ENCODE measurements around the gene SMCO2. TPM values are rescaled to one million over a fixed set of nuclear protein-coding genes. Genes with fewer than 3 reads are reported as not detected.

The SMCO2 gene
- total RNA-seq, 1 experiment from 2014 or later, result not detected

GRCh38 chr12:27455589-27455988 lies 9.1 kb downstream of the SMCO2 start:
- H3K4me2 ChIP-seq (ENCODE audit: low read length), result no peak overlapping the region
- no peak overlapping the region for H2AFZ ChIP-seq (ENCODE audit: low read depth, low read length, poor library complexity, severe bottlenecking)
- no TSS peak for BruUV-seq (replicated peaks)
- no peaks in the 10 kb centered on the region for H3K27me3 ChIP-seq (ENCODE audit: insufficient read depth, low read length)
- no peak overlapping the region for H3K4me3 ChIP-seq (replicated peaks in 1 of 2; ENCODE audit: low read depth in 1 of 2, low read length in 2 of 2)
- RAD21 ChIA-PET (ENCODE audit: low non-redundant PET in 1 of 2, low total read pairs in 2 of 2, uncharacterized antibody in 2 of 2, unreplicated experiment in 2 of 2), result no interaction called here
- DNase-seq (ENCODE audit: low read depth, low spot score) (no peak), ATAC-seq (no peak)
- H3K79me2 ChIP-seq (ENCODE audit: insufficient read depth, low read length), result no peaks in the 10 kb centered on the region
- no peaks in the 10 kb centered on the region for H4K20me1 ChIP-seq (ENCODE audit: insufficient read depth)
- TF ChIP-seq ELF1 (IDR thresholded peaks at IDR 0.05; ENCODE audit: borderline replicate concordance, low read depth) (no peak), CBX3 (IDR thresholded peaks at IDR 0.05; ENCODE audit: low read depth) (no peak), ZFX (IDR thresholded peaks at IDR 0.05) (no peak), ZBTB33 (IDR thresholded peaks at IDR 0.05; ENCODE audit: extremely low read depth, insufficient replicate concordance, low read length) (no peak), SRF (IDR thresholded peaks at IDR 0.05; ENCODE audit: low read depth) (no peak), SP1 (IDR thresholded peaks at IDR 0.05; ENCODE audit: low read depth) (no peak), CEBPB (IDR thresholded peaks at IDR 0.05; ENCODE audit: low read depth) (no peak), REST (IDR thresholded peaks at IDR 0.05; ENCODE audit: low read depth) (no peak), FOSL1 (IDR thresholded peaks at IDR 0.05; ENCODE audit: low read depth) (no peak), ZNF274 (IDR thresholded peaks at IDR 0.05; ENCODE audit: low read depth, low read length) (no peak), ATF3 (IDR thresholded peaks at IDR 0.05) (no peak), CTCF (IDR thresholded peaks at IDR 0.05 in 2 of 3, conservative IDR thresholded peaks at IDR 0.05 in 1 of 3; ENCODE audit: borderline replicate concordance in 1 of 3, insufficient read depth in 1 of 3, low read depth in 2 of 3, low read length in 2 of 3) (no peak), EZH2phosphoT487 (IDR thresholded peaks at IDR 0.05; ENCODE audit: borderline replicate concordance) (no peak), EGR1 (IDR thresholded peaks at IDR 0.05; ENCODE audit: low read depth) (no peak), MAX (IDR thresholded peaks at IDR 0.05) (no peak), TCF7L2 (IDR thresholded peaks at IDR 0.05; ENCODE audit: borderline replicate concordance, extremely low read depth, insufficient read depth, insufficient read length) (no peak), SIN3A (IDR thresholded peaks at IDR 0.05; ENCODE audit: low read depth) (no peak), POLR2A (IDR thresholded peaks at IDR 0.05; ENCODE audit: borderline replicate concordance, extremely low read depth, insufficient read depth, insufficient read length) (no peak), RAD21 (IDR thresholded peaks at IDR 0.05; ENCODE audit: low read depth) (no peak)
- no peak overlapping the region for H3K27ac ChIP-seq (ENCODE audit: low read depth, low read length)
- no peaks in the 10 kb centered on the region for H3K9me2 ChIP-seq (ENCODE audit: insufficient read depth)
- POLR2A ChIA-PET, result no interaction called here
- intact Hi-C loops (cut with micrococcal nuclease), result no loop called here
- H3K36me3 ChIP-seq (ENCODE audit: control insufficient read depth in 1 of 2, insufficient read depth in 2 of 2, low read length in 2 of 2), result no peaks in the 10 kb centered on the region
- CTCF ChIA-PET, result no interaction called here
- H3K9ac ChIP-seq (ENCODE audit: low read length), result no peak overlapping the region
- H3K4me1 ChIP-seq (ENCODE audit: control insufficient read depth in 1 of 2, insufficient read depth in 2 of 2, low read length in 2 of 2), result peaks cover 11 to 13% of the 10 kb centered on the region in 2 experiments; a peak in 3 of 4 replicates
- H3K9me3 ChIP-seq (ENCODE audit: control insufficient read depth in 1 of 2, insufficient read depth in 1 of 2, low read depth in 1 of 2, low read length in 2 of 2), result no peaks in the 10 kb centered on the region
